Measurements from ENCODE around the gene PLEKHA8.

Gene PLEKHA8

GRCh38 chr7:30172451-30172850, 144.2 kb downstream of the PLEKHA8 start:
- DNase-seq, result no peak

- DNase-seq, result peak; percentile 73
Measured at GRCh38 chr7:30173058-30173897, 145.1 kb downstream of the PLEKHA8 start.

GRCh38 chr7:30175180-30175579, 147.0 kb downstream of the PLEKHA8 start:
- DNase-seq, result peak; percentile 26

GRCh38 chr7:30175636-30176147, 147.5 kb downstream of the PLEKHA8 start:
- no peak for DNase-seq

GRCh38 chr7:30176463-30177109, 148.4 kb downstream of the PLEKHA8 start:
- DNase-seq, result no peak

GRCh38 chr7:30177186-30177585, 149.0 kb downstream of the PLEKHA8 start:
- DNase-seq, result no peak

- no peak for DNase-seq
Measured at GRCh38 chr7:30177965-30178364, 149.8 kb downstream of the PLEKHA8 start.

GRCh38 chr7:30178748-30179436, 150.7 kb downstream of the PLEKHA8 start:
- DNase-seq, result no peak

Measured in fibroblast of skin of right quadriceps (primary cell).